Measurements from ENCODE around the gene TMEM176A. TPM values are rescaled to one million over a fixed set of nuclear protein-coding genes. Genes with fewer than 3 reads are reported as not detected.

Gene TMEM176A
- total and polyA plus RNA-seq, 9 donors = 71.8 to 166 (median 127) TPM

DNA sequence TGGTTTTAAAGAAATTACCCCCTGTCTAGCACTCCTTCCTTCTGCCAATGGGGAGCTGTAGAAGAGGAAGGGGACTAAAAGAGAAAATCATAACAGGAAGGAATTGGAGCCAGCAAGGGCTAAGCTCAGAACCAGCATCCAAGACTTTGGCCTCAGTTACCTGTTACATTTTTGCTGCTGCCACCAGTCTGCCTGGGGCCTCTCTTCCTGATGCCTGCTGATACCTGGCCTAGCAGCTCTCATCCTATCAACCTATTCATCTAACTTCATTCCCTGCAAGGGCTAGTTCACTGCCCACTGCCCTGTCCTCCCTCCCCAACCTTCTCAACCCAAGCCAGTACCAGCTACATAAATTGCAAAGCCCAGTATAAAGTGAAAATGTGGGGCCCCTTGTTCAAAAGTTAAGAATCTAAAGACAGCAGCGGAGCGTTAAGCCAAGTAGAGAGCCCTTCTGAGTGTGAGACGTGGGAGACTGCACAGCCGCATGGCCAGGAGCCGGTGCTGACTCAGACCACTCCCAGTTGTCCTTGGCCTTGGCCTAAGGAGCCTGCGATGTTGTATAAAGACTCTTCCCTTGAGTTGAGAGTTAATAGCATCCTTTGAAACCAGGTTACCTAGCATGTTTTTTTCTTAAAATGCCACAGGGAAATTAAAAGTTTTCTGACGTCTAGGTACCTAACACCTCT is 38.5 kb downstream of the TMEM176A start:
- Histone ChIP-seq H3K4me1 (ENCODE audit: insufficient read depth) (no peaks in the 10 kb centered on the region), H3K9me3 (no peaks in the 10 kb centered on the region), H3K36me3 (no peaks in the 10 kb centered on the region), H3K4me3 (no peak overlapping the region), H3K27ac (peak overlapping the region in 1 of 2 donors; percentile 3), H3K27me3 (no peaks in the 10 kb centered on the region)
- TF ChIP-seq POLR2A (IDR thresholded peaks at IDR 0.05) = no peak
- no peak for TF ChIP-seq EP300 (IDR thresholded peaks at IDR 0.05)
- TF ChIP-seq CTCF (IDR thresholded peaks at IDR 0.05) = no peak
- peak; percentile 60 to 68 (median 66) for DNase-seq
- intact Hi-C loops (cut with DNase I) = no loop called here
- WGBS, 3 donors = 15 to 27% (median 18%) methylated on average over 7 of the region's 7 CpGs

DNA sequence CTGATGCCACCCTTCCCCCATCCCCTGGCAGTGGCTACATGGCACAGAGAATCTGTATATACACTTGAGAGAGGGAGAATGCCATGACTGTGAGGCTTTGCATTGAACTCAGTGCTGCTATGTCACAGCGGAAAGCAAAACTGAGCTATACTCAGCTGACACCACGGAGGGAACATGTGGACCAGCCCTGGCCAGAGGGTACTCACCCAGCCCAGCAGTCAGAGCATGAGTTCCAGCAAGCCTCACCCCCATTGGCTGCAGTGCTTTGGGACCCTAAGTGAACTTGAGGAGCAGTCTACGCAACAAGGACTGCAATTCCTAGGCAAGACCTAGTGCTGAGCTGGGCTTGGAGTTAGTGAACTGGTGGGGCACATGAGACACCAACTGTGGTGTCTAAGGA is 41.4 kb downstream of the TMEM176A start:
- Histone ChIP-seq H3K27me3 (no peaks in the 10 kb centered on the region), H3K36me3 (no peaks in the 10 kb centered on the region), H3K4me1 (ENCODE audit: insufficient read depth) (no peaks in the 10 kb centered on the region), H3K4me3 (no peak overlapping the region), H3K27ac (no peak overlapping the region), H3K9me3 (no peaks in the 10 kb centered on the region)
- intact Hi-C loops (cut with DNase I) = loop anchor here in 1 of 4 donors (1.0 kb wide), 1 partner anchor 31 kb away; no protein-coding TSS in a partner anchor
- TF ChIP-seq EP300 (IDR thresholded peaks at IDR 0.05) = no peak
- no peak for TF ChIP-seq CTCF (IDR thresholded peaks at IDR 0.05)
- TF ChIP-seq POLR2A (IDR thresholded peaks at IDR 0.05) = no peak
- DNase-seq = no peak
- 90 to 100% (median 95%) methylated on average over 3 of the region's 3 CpGs for WGBS, 3 donors

DNA sequence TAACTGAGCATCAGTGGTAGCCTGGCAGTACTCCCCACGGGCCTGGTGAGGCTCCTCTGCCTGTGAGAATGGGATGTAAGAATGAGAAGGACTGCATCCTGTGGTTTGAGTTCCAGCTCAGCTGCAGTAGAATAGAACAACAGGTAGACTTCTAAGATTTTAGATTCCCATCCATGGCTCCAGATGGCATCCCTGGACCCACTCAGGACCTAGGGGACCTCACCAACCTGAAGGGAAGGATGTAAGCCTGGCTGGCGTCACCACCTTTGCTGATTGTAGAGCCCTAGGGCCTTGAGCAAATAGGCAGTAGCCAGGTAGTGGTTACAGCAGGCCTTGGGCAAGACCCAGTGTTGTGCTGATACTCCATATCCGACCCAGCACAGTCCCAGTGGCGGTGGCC is 42.1 kb downstream of the TMEM176A start:
- peak in 2 of 5 donors; percentile 2 to 17 for DNase-seq
- Histone ChIP-seq H3K4me3 (no peak overlapping the region), H3K27me3 (no peaks in the 10 kb centered on the region), H3K4me1 (ENCODE audit: insufficient read depth) (no peaks in the 10 kb centered on the region), H3K36me3 (no peaks in the 10 kb centered on the region), H3K9me3 (no peaks in the 10 kb centered on the region), H3K27ac (no peak overlapping the region)
- TF ChIP-seq EP300 (IDR thresholded peaks at IDR 0.05) = no peak
- TF ChIP-seq CTCF (IDR thresholded peaks at IDR 0.05) = no peak
- no peak for TF ChIP-seq POLR2A (IDR thresholded peaks at IDR 0.05)
- 70 to 84% (median 79%) methylated on average over 4 of the region's 4 CpGs for WGBS, 3 donors
- intact Hi-C loops (cut with DNase I) = loop anchor here in 1 of 4 donors (1.0 kb wide), 1 partner anchor 31 kb away; no protein-coding TSS in a partner anchor

GRCh38 chr7:150845421-150845861 is 44.9 kb downstream of the TMEM176A start:
- H3K27ac ChIP-seq = no peak overlapping the region
- intact Hi-C loops (cut with DNase I) = no loop called here
- H3K36me3 ChIP-seq = no peaks in the 10 kb centered on the region
- WGBS, 3 donors = 3 to 9% (median 5%) methylated on average over 4 of the region's 4 CpGs
- H3K9me3 ChIP-seq = no peaks in the 10 kb centered on the region
- H3K27me3 ChIP-seq = no peaks in the 10 kb centered on the region
- H3K4me3 ChIP-seq = no peak overlapping the region
- peak in 3 of 5 donors; percentile 25 to 63 (median 60) for DNase-seq
- no peaks in the 10 kb centered on the region for H3K4me1 ChIP-seq (ENCODE audit: insufficient read depth)
- TF ChIP-seq POLR2A (IDR thresholded peaks at IDR 0.05) (no peak), CTCF (IDR thresholded peaks at IDR 0.05) (no peak), EP300 (IDR thresholded peaks at IDR 0.05) (no peak)
